GM18498 (cell line): Measurements from ENCODE around the gene PJA2.
"Not testable (repeated sequence)": the region's sequence is repeated elsewhere in the genome, so short reads cannot be mapped to it uniquely, and the experiment has no call there.

ENCODE experiments used
- ATAC-seq: cut with Tn5 transposase; IDR thresholded peaks from one replicate; pipeline ENCODE4 v1.9.1; 2021; ENCODE audit warnings: mild to moderate bottlenecking, moderate library complexity; ENCODE audit not compliant: unreplicated experiment

The PJA2 gene

GRCh38 chr5:109313127-109313526, 96.6 kb downstream of the PJA2 start:
- no peak for ATAC-seq

GRCh38 chr5:109312695-109313094, 97.1 kb downstream of the PJA2 start:
- no peak for ATAC-seq

DNA sequence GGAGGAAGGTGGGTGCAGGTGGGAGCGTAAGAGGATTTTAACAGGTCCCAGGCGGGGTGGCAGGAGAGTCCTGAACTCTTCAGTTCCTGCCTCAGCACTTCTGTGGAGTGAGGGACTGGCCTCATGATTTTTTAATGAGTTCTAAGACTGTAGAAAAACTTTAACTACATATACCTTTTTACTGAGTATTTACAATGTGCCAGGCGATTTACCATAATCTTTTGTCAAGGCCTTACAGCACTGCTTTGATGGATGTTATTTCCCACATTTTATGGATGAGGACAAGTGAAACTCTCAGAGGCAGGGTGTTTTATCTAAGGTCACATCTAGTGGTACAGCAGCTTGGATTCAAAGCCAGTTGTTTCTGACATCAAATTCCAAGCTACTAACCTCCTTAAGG, 99.5 kb downstream of the PJA2 start:
- no peak for ATAC-seq

- no peak for ATAC-seq
Observed at GRCh38 chr5:109309326-109310063, 100.3 kb downstream of the PJA2 start.

GRCh38 chr5:109307951-109308350, 101.8 kb downstream of the PJA2 start:
- no peak for ATAC-seq

GRCh38 chr5:109307456-109307855, 102.3 kb downstream of the PJA2 start:
- ATAC-seq, result no peak

GRCh38 chr5:109305352-109305751, 104.4 kb downstream of the PJA2 start:
- ATAC-seq, result no peak

GRCh38 chr5:109304309-109304708, 105.5 kb downstream of the PJA2 start:
- ATAC-seq, result no peak

GRCh38 chr5:109300367-109300766, 109.4 kb downstream of the PJA2 start:
- no peak for ATAC-seq

DNA sequence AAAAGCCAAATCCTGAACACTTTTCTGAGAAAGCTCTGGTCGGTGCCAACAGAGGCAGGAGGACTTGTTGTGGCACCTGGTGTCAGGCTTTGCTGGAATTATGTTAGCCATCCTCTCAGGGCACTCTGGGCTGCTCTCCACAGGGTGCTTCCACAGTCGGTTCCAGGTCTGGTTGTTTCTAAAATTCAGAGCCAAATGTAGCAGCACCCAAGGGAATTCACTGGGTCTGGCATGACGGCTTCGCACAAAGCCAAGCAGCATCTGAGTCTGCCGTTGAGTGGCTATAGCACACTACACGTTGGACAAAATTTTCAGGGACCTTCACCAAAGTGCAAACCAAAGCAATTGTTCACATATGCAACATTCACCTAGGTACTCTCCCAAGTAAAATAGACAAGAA, 110.2 kb downstream of the PJA2 start:
- ATAC-seq, result no peak

DNA sequence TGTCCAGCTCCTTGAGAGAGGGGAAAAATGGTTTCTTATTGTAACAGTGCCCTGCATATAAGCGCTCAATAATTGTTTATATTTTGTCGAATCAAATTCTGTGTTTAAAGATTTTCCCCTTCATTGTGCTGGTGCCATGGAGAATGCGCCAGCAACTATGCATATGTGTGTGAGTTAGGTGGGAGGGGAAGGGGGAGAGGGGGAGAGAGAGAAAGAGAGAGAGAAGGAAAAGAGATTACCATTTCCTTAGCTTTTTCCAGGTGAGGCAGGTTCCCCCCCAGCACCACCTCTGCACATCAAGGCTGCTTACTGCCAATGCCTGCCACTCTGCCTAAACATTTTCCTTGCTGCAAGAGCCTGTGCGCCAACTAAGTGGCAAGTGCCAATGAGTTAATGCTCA, 111.0 kb downstream of the PJA2 start:
- no peak for ATAC-seq

DNA sequence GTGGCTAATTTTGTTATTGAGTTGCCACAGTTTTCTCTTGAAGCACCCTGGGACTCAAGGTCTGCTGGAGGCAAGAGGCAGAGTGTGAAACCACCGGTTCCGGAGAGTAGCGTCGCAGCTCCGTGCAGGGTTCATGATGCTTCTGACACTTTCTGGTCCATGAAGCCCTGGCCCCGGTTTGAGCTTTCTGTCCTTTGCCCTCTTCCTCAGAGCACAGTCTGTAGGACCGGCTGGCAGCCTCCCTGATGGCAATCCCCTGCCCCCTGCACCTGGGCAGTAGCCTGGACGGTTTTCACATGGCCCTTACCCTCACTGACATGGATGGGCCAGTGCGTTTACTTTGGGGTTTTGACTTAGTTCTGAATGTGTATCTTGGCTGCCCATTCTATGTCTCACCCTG, 111.9 kb downstream of the PJA2 start:
- ATAC-seq, result no peak

- no peak for ATAC-seq
Observed at GRCh38 chr5:109291090-109291489, 118.7 kb downstream of the PJA2 start.

DNA sequence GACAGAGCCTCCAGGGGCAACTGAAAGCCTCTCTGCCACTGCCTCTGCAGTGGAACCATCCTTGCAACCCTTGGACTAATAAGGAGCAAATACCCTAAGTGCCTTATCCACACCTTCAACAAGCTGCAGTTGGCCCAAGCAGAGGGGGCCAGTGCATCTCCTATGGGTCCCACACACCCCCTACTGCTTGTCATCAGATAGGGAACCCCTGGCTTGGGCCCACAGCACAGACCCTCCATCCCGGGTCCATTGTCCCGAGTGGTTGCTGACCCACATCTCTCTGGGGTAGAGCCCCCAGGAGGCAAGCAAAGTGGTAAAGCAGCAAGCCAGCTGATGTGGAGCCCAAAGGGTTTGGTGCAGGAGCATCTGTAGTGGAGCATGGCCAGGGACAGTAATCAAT, 119.5 kb downstream of the PJA2 start:
- no peak for ATAC-seq

DNA sequence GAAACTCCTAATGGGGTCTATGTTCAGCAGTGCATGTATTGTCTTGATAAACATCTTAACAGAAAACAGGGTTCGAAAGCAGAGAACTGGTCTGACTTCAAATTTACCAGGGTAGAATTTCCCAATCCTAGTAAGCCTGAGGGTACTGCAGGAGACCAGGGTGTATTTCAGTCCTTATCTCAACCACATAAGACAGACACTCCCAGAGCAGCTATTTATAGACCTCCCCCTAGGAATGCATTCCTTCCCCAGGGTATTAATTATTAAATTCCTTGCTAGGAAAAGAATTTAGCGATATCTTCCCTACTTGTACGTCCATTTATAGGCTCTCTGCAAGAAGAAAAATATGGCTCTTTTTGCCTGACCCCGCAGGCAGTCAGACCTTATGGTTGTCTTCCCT, 123.1 kb downstream of the PJA2 start:
- not testable (repeated sequence) for ATAC-seq
